ENCODE results near the gene CPT1C. TPM values are rescaled to one million over a fixed set of nuclear protein-coding genes. Genes with fewer than 3 reads are reported as not detected.

The CPT1C gene
- total RNA-seq (2022; extraction: Qiagen RNA extraction) = 12.0 to 15.0 TPM (median 12.8 TPM) in 5 replicates

DNA sequence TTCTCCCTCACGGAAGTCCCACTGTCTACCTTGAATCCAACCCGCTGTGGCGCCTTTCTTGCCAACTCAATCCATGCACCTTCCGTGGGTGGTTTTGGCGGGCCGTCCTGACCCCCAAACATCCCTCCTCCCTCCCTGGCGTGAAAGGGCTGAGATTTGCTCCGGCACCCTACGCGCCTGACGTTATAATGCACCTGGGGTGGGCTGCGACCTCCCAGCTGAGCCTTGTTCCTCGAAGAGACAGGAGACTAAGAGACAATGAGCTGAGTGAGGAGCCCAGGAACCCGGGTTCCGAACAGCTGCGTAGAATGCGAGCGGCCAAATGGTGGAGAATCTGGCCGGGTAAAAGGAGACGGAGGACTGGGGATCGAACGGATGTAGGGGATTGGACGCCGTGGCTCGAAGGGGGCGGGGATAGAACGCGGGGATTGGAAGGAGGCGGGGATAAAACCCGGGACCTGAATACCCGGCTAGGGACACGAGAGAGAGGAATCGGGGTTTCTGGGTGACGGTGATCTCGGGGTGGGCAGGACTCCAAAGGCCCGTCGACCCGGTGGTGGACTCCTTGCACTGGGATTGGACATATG lies at the start of gene CPT1C:
TSS of gene CPT1C (plus strand) at position 461 of the 587 bp plus-strand sequence. CDS start 1,137 bp downstream, outside the sequence.

DNA sequence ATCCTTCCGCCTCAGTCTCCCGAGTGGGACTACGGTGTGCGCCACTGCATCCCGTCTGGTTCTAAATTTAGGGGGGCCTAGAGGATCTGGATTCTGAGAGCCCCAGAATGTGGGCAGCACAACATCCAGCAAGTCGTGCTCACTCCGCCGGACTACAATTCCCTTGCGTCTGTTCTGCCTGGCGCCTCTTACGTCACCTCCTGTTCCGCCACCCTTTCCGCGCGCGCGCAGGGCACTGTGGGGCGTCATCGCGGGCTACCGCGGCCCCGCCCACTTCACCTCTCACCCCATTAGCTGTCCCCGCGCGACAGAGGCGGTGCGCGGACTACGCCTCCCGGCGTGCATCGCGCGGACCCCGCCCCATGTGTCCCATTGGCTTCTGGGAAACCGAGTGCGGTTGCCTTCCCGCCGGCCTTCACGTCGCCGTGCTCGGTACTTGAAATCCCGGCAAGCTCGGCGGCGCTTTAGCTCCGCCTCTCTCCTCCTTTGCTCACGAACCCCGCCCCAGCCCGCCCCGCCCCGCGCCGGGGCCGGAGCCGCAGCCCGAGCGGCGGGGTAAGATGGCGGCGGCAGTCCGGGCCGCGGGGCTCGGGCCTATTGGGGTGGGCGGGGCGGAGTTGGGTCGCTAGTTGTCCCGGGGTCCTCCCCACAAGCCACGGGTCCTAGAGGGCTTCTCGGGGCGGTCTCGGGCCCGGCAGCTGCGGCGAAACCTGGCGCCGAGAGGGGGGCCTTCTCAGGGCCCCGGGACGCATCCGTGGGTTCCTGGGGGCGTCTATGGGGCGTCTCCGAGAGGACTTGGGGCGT lies 49.0 kb upstream of the CPT1C start, which contains the start of gene SCAF1:
TSS of gene SCAF1 (plus strand) at position 522 of the 804 bp plus-strand sequence. CDS start 2,818 bp downstream, outside the sequence.

DNA sequence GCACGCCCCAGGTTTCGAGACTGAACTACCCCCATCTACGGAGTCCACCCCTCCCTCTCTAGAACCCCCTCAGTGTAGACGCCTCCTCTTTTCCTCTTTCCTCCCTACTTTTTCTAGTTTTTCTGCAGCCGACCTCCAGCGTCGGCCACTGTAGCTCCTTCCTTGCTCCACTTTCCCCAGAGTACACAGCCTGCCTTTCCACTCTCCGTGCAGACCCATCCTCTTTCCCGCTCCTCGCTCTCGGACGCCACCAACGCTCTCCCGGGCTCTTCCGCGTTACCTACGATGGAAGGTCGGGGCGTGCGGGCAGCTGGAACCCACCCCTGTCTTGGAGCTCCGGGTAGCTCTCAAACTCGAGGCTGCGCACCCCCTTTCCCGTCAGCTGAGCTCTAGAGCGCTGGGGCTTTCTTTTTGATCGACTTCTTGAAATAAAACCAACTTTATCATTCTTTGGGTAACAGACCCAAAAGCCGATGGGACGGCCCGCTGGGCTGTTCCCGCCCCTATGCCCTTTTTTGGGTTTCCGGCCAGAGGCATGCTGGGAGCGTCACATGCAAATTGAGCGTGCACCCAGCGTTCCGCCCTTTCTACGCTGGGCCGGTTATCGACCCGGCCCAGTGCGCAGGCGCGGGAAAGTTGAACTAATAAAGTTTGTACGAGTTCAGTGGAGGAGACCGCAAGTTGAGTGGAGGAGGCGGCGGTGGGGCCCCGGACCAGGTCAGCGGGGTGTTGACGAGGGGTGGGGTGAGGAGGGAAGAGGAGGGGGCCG lies 25.4 kb upstream of the CPT1C start, which contains the start of the genes BCL2L12 and IRF3:
TSS of gene BCL2L12 (plus strand) at position 583 of the 769 bp plus-strand sequence. CDS start 760 bp downstream, outside the sequence.
TSS of gene IRF3 (minus strand) at position 507 of the 769 bp plus-strand sequence. CDS start 1,019 bp downstream, outside the sequence.

GRCh38 chr19:49677231-49677900 lies 13.6 kb upstream of the CPT1C start, which contains the start of gene PRMT1:
Gene PRMT1, plus strand, starts transcription at chr19:49677271. Its CDS starts 10 bp downstream, at chr19:49677281.

DNA sequence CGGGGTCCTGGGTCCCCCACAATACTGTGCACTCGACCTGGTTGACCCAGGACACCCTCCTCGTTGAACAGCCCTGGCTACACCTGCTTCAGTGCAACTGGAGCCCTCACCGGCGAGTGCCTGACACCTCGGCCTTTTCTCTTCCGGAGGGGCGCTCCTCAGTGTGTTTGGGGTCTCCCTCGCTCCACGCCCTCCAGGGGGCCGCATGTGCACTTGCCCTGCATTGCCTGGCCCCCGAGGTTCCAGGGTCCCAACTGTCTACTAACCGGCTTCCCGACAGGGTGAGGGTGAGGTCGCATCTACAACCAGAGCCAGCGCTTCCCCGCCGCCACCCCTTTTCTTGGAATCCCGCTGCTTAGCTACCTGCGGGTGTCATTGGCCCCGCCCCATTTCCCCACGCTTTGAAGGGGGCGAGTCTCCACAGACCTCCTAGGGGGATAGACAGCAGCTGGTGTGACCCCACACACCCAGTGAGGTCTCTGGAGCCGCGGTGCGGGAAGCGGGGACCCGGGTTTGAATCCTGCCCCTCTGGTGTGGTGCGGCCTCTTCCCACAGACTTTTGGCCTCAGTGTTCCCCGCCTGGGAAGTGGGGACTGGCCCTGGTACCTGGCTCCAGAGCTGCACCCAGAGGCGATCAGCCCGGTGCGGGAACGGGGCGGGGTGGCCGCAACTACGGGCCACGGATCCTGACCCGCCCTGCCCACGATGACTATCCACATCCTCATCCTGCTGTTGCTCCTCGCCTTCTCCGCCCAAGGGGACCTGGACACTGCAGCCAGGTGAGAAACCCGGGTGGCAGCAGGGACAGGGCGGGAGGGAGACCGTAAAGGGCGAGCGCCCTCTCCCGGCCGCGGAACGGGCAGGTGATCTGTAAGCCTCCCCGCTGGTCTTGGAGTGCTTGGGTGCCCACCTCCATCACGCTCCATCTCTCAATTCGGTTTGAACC lies 1.5 kb upstream of the CPT1C start, which contains the start of gene ADM5:
TSS of gene ADM5 (plus strand) at position 462 of the 946 bp plus-strand sequence. CDS start at position 706, 244 bp downstream.

DNA sequence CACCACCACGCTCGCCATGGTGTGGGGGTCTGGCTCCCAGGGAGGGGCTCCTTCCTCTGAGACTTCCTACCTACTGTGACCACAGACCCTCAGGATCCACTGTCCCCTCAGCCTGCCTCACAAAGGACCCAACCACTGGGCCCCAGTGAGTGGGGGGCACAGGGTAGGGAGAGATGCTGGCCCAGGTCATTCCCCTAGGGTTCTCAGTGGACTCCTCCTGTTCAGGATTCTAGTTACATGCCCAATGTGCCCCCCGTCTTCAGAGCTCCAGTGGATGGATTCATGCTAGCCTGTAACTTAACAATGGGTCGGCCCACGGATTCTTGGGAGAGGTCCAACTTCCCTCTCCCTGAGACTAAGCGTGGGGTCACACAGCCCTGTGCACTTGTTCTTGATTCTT lies 72.3 kb downstream of the CPT1C start, which contains the start of gene TSKS:
TSS of gene TSKS (minus strand) at position 77 of the 400 bp plus-strand sequence. CDS start at position 18, 59 bp downstream.

Other genes with a start within 250 kb of the CPT1C start
- 0.53 to 0.74 TPM (median 0.65 TPM) in 5 replicates for gene SLC17A7, start 249.6 kb upstream of the CPT1C start, total RNA-seq (2022; extraction: Qiagen RNA extraction)
- gene PIH1D1, start 239.3 kb upstream of the CPT1C start, total RNA-seq (2022; extraction: Qiagen RNA extraction) = 90.8 to 101 TPM (median 98.8 TPM) in 5 replicates
- 16.2 to 27.2 TPM (median 24.9 TPM) in 5 replicates for gene ALDH16A1, start 237.9 kb upstream of the CPT1C start, total RNA-seq (2022; extraction: Qiagen RNA extraction)
- gene FLT3LG, start 216.9 kb upstream of the CPT1C start, total RNA-seq (2022; extraction: Qiagen RNA extraction) = 0.92 to 1.7 TPM (median 1.3 TPM) in 5 replicates
- gene RPL13A, start 203.5 kb upstream of the CPT1C start, total RNA-seq (2022; extraction: Qiagen RNA extraction) = 4,068 to 4,436 TPM (median 4,207 TPM) in 5 replicates
- gene RPS11, start 194.7 kb upstream of the CPT1C start, total RNA-seq (2022; extraction: Qiagen RNA extraction) = 3,819 to 4,411 TPM (median 4,040 TPM) in 5 replicates
- 21.8 to 35.0 TPM (median 29.8 TPM) in 5 replicates for gene FCGRT, start 178.5 kb upstream of the CPT1C start, total RNA-seq (2022; extraction: Qiagen RNA extraction)
- gene RCN3, start 163.1 kb upstream of the CPT1C start, total RNA-seq (2022; extraction: Qiagen RNA extraction) = 1.6 to 2.7 TPM (median 1.8 TPM) in 5 replicates
- 85.6 to 111 TPM (median 104 TPM) in 5 replicates for gene NOSIP, start 110.6 kb upstream of the CPT1C start, total RNA-seq (2022; extraction: Qiagen RNA extraction)
- 0.45 to 1.1 TPM (median 0.81 TPM) in 5 replicates for gene PRRG2, start 109.8 kb upstream of the CPT1C start, total RNA-seq (2022; extraction: Qiagen RNA extraction)
- 23.7 to 33.6 TPM (median 31.9 TPM) in 5 replicates for gene PRR12, start 99.9 kb upstream of the CPT1C start, total RNA-seq (2022; extraction: Qiagen RNA extraction)
- 89.9 to 139 TPM (median 135 TPM) in 5 replicates for gene RRAS, start 51.0 kb upstream of the CPT1C start, total RNA-seq (2022; extraction: Qiagen RNA extraction)
- 45.2 to 75.9 TPM (median 67.4 TPM) in 5 replicates for gene SCAF1, start 48.9 kb upstream of the CPT1C start, total RNA-seq (2022; extraction: Qiagen RNA extraction)
- gene IRF3, start 25.3 kb upstream of the CPT1C start, total RNA-seq (2022; extraction: Qiagen RNA extraction) = 102 to 117 TPM (median 111 TPM) in 5 replicates
- gene BCL2L12, start 25.2 kb upstream of the CPT1C start, total RNA-seq (2022; extraction: Qiagen RNA extraction) = 56.3 to 78.7 TPM (median 72.9 TPM) in 5 replicates
- gene PRMT1, start 13.8 kb upstream of the CPT1C start, total RNA-seq (2022; extraction: Qiagen RNA extraction) = 387 to 457 TPM (median 414 TPM) in 5 replicates
- gene ADM5, start 1.5 kb upstream of the CPT1C start, total RNA-seq (2022; extraction: Qiagen RNA extraction) = 3.4 to 6.5 TPM (median 6.0 TPM) in 5 replicates
- gene TSKS, start 72.2 kb downstream of the CPT1C start, total RNA-seq (2022; extraction: Qiagen RNA extraction) = not detected in 5 replicates
- gene AP2A1, start 75.9 kb downstream of the CPT1C start, total RNA-seq (2022; extraction: Qiagen RNA extraction) = 40.6 to 58.3 TPM (median 56.1 TPM) in 5 replicates
- 12.8 to 15.6 TPM (median 15.3 TPM) in 5 replicates for gene FUZ, start 122.2 kb downstream of the CPT1C start, total RNA-seq (2022; extraction: Qiagen RNA extraction)
- 45.5 to 76.6 TPM (median 69.6 TPM) in 5 replicates for gene MED25, start 127.2 kb downstream of the CPT1C start, total RNA-seq (2022; extraction: Qiagen RNA extraction)
- gene PTOV1, start 160.0 kb downstream of the CPT1C start, total RNA-seq (2022; extraction: Qiagen RNA extraction) = 106 to 161 TPM (median 152 TPM) in 5 replicates
- 40.8 to 62.1 TPM (median 54.2 TPM) in 5 replicates for gene PNKP, start 176.5 kb downstream of the CPT1C start, total RNA-seq (2022; extraction: Qiagen RNA extraction)
- gene AKT1S1, start 186.2 kb downstream of the CPT1C start, total RNA-seq (2022; extraction: Qiagen RNA extraction) = 66.3 to 120 TPM (median 113 TPM) in 5 replicates
- 20.1 to 24.1 TPM (median 23.8 TPM) in 5 replicates for gene TBC1D17, start 186.6 kb downstream of the CPT1C start, total RNA-seq (2022; extraction: Qiagen RNA extraction)
- gene IL4I1, start 205.8 kb downstream of the CPT1C start, total RNA-seq (2022; extraction: Qiagen RNA extraction) = 0.61 to 1.2 TPM (median 0.96 TPM) in 5 replicates
- gene ATF5, start 238.1 kb downstream of the CPT1C start, total RNA-seq (2022; extraction: Qiagen RNA extraction) = 47.9 to 57.1 TPM (median 54.0 TPM) in 5 replicates
- gene NUP62, start 238.4 kb downstream of the CPT1C start, total RNA-seq (2022; extraction: Qiagen RNA extraction) = 74.2 to 98.4 TPM (median 95.7 TPM) in 5 replicates